Heart left ventricle (tissue), 16 donors: ENCODE measurements around the gene HNRNPR. TPM values are rescaled to one million over a fixed set of nuclear protein-coding genes. Genes with fewer than 3 reads are reported as not detected.

Source experiments
- ATAC-seq, 4 donors: fragments of 200-7000 bp; cut with Tn5 transposase; one replicate each; pipeline ENCODE4 v1.9.1; 2020 to 2022; ENCODE audit warnings: moderate library complexity in 4 of 4, mild to moderate bottlenecking in 3 of 4, moderate number of reproducible peaks in 1 of 4
- DNase-seq, 5 donors: peaks; one replicate each; pipeline ENCODE4 v3.0.0-alpha.2; 2020
- H3K27ac ChIP-seq, 12 donors: fragments of 200-600 bp; sonication (generic) in 4 of 12; one replicate each; pipeline versions ENCODE4 v1.5.0 to v1.8.0; 2016 to 2022; ENCODE audit warnings: mild to moderate bottlenecking in 2 of 12
- H3K27me3 ChIP-seq, 9 donors: fragments of 200-600 bp; sonication (generic) in 2 of 9; one replicate each; pipeline versions ENCODE4 v1.5.1 to v1.8.0; 2016 to 2022; ENCODE audit warnings: mild to moderate bottlenecking in 3 of 9
- H3K36me3 ChIP-seq, 9 donors: fragments of 200-600 bp; sonication (generic) in 2 of 9; one replicate each; pipeline versions ENCODE4 v1.5.0 to v1.8.0; 2018 to 2022; ENCODE audit warnings: mild to moderate bottlenecking in 2 of 9
- H3K4me1 ChIP-seq, 12 donors: fragments of 200-600 bp; sonication (generic) in 4 of 12; one replicate each; pipeline versions ENCODE4 v1.5.0 to v1.8.0; 2016 to 2022; ENCODE audit warnings: mild to moderate bottlenecking in 3 of 12
- H3K4me3 ChIP-seq, 12 donors: fragments of 200-600 bp; sonication (generic) in 4 of 12; one replicate each; pipeline versions ENCODE4 v1.5.0 to v1.8.0; 2017 to 2022; ENCODE audit warnings: mild to moderate bottlenecking in 9 of 12, moderate library complexity in 4 of 12
- H3K9me3 ChIP-seq, 12 donors: fragments of 200-600 bp; sonication (generic) in 4 of 12; one replicate each; pipeline versions ENCODE4 v1.5.0 to v1.8.0; 2016 to 2022; ENCODE audit warnings: mild to moderate bottlenecking in 1 of 12
- POLR2A ChIP-seq, 2 donors: fragments of 450-650 bp; IDR thresholded peaks; one replicate each; pipeline ENCODE4 v1.6.1; 2017; ENCODE audit warnings: antibody characterized with exemption in 2 of 2, mild to moderate bottlenecking in 2 of 2, moderate library complexity in 2 of 2
- WGBS, 4 donors: extraction: QIAGEN DNeasy Blood & Tissue Kit in 2 of 4; methylation state at CpG; one replicate each; pipeline versions ENCODE4 v1.1.5 to v1.1.7; 2013 to 2018; 5-methylcytosine and 5-hydroxymethylcytosine counted together
- intact Hi-C, 10 donors: fragments of 100-400 bp; cut with DNase I; formaldehyde crosslinking; loops; one replicate each; pipeline versions ENCODE4 v1.11.1 to v1.14.2; 2022
- polyA plus RNA-seq, 2 donors: library from polyadenylated mRNA; stranded (reverse); fragments of 200-250 nt; gene quantifications; one replicate each; pipeline ENCODE4 v1.2.3, GENCODE V29; 2013
- total RNA-seq, 9 donors: library from RNA; depleted of rRNA in 2 of 9; stranded (reverse); fragments of >200 nt in 2 of 9; fragmentation: NEBNext Ultra II Directional in 3 of 9; extraction: Animal tissue kit (Norgen Biotek cat#: 25700) in 3 of 9; gene quantifications; one replicate each; pipeline versions ENCODE4 v1.1.0 to v1.2.4, GENCODE V29; 2016 to 2023
- TF ChIP-seq, protein P1 (sequence below), 12 donors: fragments of 200-600 bp; sonication (generic) in 4 of 12; IDR thresholded peaks; one replicate each; pipeline versions ENCODE4 v1.5.0 to v1.8.0; 2018 to 2022; ENCODE audit warnings: antibody characterized with exemption in 12 of 12, mild to moderate bottlenecking in 5 of 12
- donor health status: ischemic (EF 13 %, LVEDD 7.1; RV severe dilation, severe dysfunction).
- donor health status: healthy with polysubstance abuse.
- donor health status: DM: no; HTN: yes; CAD: no.
- donor health status: DM: no; HTN: no; CAD: no.
- donor health status: ischemic (EF 25% LVEDD 6.9; RV normal size, moderate dysfunction).
- donor health status: ischemic (EF 25% LVEDD 5.7; RV mildly dilated, moderate dysfunction).
- donor health status: healthy.
- donor health status: DM: yes; HTN: yes; CAD: no.
- donor health status: ischemic (EF 35%, LVEDD 5.7; RV mildly dilated, moderate dysfunction).
- donor health status: nonischemic (EF 11% LVEDD 7.7; RV severe dilation, severe dysfunction).
- donor health status: DM: yes; HTN: yes; CAD: no.
- donor health status: PGD.
- donor health status: ischemic (EF 29% LVEDD 5.4; RV normal size, mild dysfunction).
- donor health status: nonischemic (EF 23%, LVEDD 6.1; RV moderate dilation, normal function).

The HNRNPR gene
- total and polyA plus RNA-seq, 11 donors: 38.0 to 96.1 (median 69.2) TPM

GRCh38 chr1:23389837-23390321 lies 45.8 kb upstream of the HNRNPR start:
- intact Hi-C loops: no loop called here
- peaks cover 0 to 13% (median 0%) of the 10 kb centered on the region in 9 donors for H3K36me3 ChIP-seq
- peaks cover 0 to 23% (median 16%) of the 10 kb centered on the region in 12 donors for H3K4me1 ChIP-seq
- TF ChIP-seq, protein P1, sequence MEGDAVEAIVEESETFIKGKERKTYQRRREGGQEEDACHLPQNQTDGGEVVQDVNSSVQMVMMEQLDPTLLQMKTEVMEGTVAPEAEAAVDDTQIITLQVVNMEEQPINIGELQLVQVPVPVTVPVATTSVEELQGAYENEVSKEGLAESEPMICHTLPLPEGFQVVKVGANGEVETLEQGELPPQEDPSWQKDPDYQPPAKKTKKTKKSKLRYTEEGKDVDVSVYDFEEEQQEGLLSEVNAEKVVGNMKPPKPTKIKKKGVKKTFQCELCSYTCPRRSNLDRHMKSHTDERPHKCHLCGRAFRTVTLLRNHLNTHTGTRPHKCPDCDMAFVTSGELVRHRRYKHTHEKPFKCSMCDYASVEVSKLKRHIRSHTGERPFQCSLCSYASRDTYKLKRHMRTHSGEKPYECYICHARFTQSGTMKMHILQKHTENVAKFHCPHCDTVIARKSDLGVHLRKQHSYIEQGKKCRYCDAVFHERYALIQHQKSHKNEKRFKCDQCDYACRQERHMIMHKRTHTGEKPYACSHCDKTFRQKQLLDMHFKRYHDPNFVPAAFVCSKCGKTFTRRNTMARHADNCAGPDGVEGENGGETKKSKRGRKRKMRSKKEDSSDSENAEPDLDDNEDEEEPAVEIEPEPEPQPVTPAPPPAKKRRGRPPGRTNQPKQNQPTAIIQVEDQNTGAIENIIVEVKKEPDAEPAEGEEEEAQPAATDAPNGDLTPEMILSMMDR (IDR thresholded peaks at IDR 0.05): no peak
- no peak for TF ChIP-seq POLR2A (IDR thresholded peaks at IDR 0.05)
- no peaks in the 10 kb centered on the region for H3K27me3 ChIP-seq
- 74 to 79% (median 78%) methylated on average over 9 of the region's 9 CpGs for WGBS, 4 donors
- H3K27ac ChIP-seq: no peak overlapping the region
- no peak for DNase-seq
- H3K4me3 ChIP-seq: no peak overlapping the region
- no peaks in the 10 kb centered on the region for H3K9me3 ChIP-seq
- ATAC-seq: no peak

DNA sequence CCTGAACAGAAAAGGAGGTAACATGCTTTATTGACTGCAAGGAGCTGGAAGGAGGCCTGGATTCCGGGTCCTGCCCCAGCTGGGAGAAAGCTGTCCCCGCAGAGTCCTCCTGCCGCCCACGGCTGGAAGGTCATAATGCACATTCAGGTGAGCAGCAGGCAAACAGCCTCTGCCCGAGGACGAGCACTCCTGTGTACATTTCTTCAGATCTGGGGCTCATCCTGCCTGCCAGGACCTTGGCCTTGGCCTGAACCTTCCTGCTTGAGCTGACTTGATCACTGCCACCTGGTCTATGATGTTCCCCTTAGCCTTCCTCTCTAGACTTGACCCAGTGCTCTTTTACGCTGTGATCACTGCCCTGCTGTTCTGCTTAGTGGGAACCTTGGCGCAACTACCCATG lies 43.4 kb upstream of the HNRNPR start:
- no peaks in the 10 kb centered on the region for H3K9me3 ChIP-seq
- 88 to 95% (median 91%) methylated on average over 7 to 8 of the region's 8 CpGs for WGBS, 4 donors
- DNase-seq: no peak
- H3K36me3 ChIP-seq: peaks cover 0 to 13% (median 0%) of the 10 kb centered on the region in 9 donors
- TF ChIP-seq, protein P1 (IDR thresholded peaks at IDR 0.05): no peak
- no peak for TF ChIP-seq POLR2A (IDR thresholded peaks at IDR 0.05)
- H3K27ac ChIP-seq: no peak overlapping the region
- H3K27me3 ChIP-seq: no peaks in the 10 kb centered on the region
- H3K4me3 ChIP-seq: no peak overlapping the region
- intact Hi-C loops: no loop called here
- H3K4me1 ChIP-seq: peaks cover 0 to 23% (median 11%) of the 10 kb centered on the region in 12 donors
- no peak for ATAC-seq

DNA sequence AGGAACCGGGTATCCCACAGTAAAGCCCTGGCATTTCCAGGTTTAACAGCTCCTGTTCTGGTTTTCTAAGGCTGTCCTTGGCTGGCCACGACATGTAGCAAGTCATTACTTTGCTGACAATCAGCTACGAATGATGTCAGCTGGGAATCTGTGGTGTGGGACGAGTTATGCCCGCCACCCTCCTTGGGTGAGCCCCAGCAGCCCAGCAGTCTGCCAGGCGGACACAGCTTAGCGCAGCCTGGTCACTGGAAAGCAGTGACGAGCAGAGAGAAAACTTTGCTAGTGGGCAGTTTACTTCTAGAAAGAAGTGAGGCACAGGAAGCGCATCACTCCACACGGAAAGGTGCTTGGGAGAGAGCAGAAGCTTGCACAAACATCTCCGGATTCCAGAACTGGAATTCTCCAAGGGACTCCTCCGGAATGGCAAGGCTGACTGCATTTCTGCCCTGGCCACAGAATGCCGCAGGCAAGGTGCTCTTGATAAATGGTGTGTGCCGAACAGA lies 41.1 kb upstream of the HNRNPR start:
- Histone ChIP-seq H3K36me3 (peaks cover 0 to 28% (median 0%) of the 10 kb centered on the region in 9 donors), H3K4me1 (peaks cover 0 to 23% (median 11%) of the 10 kb centered on the region in 12 donors), H3K4me3 (no peak overlapping the region), H3K27me3 (no peaks in the 10 kb centered on the region), H3K9me3 (no peaks in the 10 kb centered on the region), H3K27ac (peak overlapping the region in 7 of 12 donors; percentile 0 to 51 (median 20))
- WGBS, 4 donors: 64 to 76% (median 70%) methylated on average over 10 to 14 of the region's 14 CpGs
- no peak for DNase-seq
- peak in 1 of 4 donors; percentile 4 for ATAC-seq
- intact Hi-C loops: no loop called here
- TF ChIP-seq, protein P1 (IDR thresholded peaks at IDR 0.05): no peak
- TF ChIP-seq POLR2A (IDR thresholded peaks at IDR 0.05): no peak

DNA sequence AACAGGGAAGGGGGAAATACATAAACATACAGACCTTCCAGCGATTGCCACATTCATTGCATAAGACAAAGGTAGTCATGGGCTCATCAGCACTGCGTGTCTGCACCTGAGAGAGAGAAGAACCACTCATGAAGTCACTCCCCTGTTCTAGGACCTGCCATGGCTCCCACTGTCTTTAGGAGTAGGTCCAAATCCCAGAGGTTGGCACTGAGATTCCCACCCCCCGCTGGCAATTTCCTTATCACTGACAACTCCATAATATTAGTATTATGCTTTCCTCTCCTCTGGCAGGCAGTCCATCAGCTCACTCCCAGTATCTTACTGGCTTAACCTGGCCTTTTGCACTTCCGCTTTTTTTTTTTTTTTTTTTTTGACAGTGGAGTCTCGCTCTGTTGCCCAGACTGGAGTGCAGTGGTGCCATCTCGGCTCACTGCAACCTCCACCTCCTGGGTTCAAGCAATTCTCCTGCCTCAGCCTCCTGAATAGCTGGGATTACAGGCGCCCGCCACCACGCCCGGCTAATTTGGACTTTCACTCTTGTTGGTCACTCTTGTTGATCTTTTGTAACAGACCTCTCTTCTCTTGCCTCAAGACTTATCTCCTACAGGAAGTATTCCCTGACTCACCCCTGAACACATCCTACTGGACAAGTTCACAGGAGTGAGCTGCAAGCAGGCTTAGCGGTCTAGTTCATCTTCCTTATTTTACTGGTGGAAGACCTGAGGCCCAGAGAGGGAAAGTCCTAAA lies 40.4 kb upstream of the HNRNPR start:
- intact Hi-C loops: no loop called here
- TF ChIP-seq POLR2A (IDR thresholded peaks at IDR 0.05): no peak
- TF ChIP-seq, protein P1 (IDR thresholded peaks at IDR 0.05): no peak
- DNase-seq (no peak), ATAC-seq (peak in 1 of 4 donors; percentile 30)
- no peaks in the 10 kb centered on the region for H3K9me3 ChIP-seq
- peaks cover 0 to 28% (median 0%) of the 10 kb centered on the region in 9 donors for H3K36me3 ChIP-seq
- peak overlapping the region in 9 of 12 donors; percentile 13 to 51 (median 39) for H3K27ac ChIP-seq
- H3K4me1 ChIP-seq: peaks cover 0 to 23% (median 11%) of the 10 kb centered on the region in 12 donors
- H3K4me3 ChIP-seq: no peak overlapping the region
- no peaks in the 10 kb centered on the region for H3K27me3 ChIP-seq
- 69 to 75% (median 72%) methylated on average over 11 of the region's 11 CpGs for WGBS, 4 donors
